ENCODE results near the gene PDE8B.

Gene PDE8B

DNA sequence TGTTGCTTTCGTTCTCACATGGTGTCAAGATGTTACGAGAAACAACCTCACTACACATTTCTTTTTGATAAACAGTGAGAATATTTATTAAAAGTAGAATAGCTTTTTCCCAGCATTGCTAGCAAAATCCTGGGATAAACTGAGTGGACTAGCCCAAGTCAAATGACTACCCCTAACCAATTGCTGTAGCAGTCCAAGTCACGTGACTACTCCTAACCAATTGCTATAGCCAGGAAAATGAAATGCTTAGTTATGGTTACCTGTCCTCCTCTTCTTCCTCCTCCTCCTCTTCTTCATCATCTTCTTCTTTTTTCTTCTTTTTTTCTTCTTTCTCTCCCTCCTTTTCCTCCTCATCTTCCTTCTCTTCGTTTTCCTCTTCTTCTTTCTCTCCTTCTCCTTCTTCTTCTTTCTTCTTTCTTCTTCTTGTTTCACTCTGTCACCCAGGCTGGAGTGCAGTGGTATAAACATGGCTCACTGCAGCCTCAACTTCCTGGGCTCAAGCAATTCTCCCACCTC is 85.4 kb downstream of the PDE8B start:
- no peaks in the 10 kb centered on the region for H3K27me3 ChIP-seq (replicated peaks; ENCODE audit: insufficient read depth, low read length)
- H4K20me1 ChIP-seq (ENCODE audit: insufficient read depth, low read length): no peaks in the 10 kb centered on the region
- H3K9ac ChIP-seq (ENCODE audit: low read length): no peak overlapping the region
- no peaks in the 10 kb centered on the region for H3K36me3 ChIP-seq (replicated peaks; ENCODE audit: insufficient read depth, low read length)
- no peaks in the 10 kb centered on the region for H3K9me2 ChIP-seq (replicated peaks; ENCODE audit: insufficient read depth, low read length)
- TF ChIP-seq EZH2 (optimal IDR thresholded peaks at IDR 0.05; ENCODE audit: low read depth, low read length) (no peak), EZH2phosphoT487 (IDR thresholded peaks at IDR 0.05; ENCODE audit: low read length) (no peak)
- TF ChIP-seq, protein P1, sequence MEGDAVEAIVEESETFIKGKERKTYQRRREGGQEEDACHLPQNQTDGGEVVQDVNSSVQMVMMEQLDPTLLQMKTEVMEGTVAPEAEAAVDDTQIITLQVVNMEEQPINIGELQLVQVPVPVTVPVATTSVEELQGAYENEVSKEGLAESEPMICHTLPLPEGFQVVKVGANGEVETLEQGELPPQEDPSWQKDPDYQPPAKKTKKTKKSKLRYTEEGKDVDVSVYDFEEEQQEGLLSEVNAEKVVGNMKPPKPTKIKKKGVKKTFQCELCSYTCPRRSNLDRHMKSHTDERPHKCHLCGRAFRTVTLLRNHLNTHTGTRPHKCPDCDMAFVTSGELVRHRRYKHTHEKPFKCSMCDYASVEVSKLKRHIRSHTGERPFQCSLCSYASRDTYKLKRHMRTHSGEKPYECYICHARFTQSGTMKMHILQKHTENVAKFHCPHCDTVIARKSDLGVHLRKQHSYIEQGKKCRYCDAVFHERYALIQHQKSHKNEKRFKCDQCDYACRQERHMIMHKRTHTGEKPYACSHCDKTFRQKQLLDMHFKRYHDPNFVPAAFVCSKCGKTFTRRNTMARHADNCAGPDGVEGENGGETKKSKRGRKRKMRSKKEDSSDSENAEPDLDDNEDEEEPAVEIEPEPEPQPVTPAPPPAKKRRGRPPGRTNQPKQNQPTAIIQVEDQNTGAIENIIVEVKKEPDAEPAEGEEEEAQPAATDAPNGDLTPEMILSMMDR (IDR thresholded peaks at IDR 0.05; ENCODE audit: low read length): no peak
- no peaks in the 10 kb centered on the region for H3K4me1 ChIP-seq (ENCODE audit: low read length)
- no peak overlapping the region for H3K27ac ChIP-seq (ENCODE audit: low read length)
- no peak overlapping the region for H2AFZ ChIP-seq (ENCODE audit: low read length)
- no peaks in the 10 kb centered on the region for H3K79me2 ChIP-seq (ENCODE audit: low read length)
- no peaks in the 10 kb centered on the region for H3F3A ChIP-seq (ENCODE audit: insufficient read depth, low read length)
- no peak for DNase-seq
- H3K4me2 ChIP-seq (ENCODE audit: low read depth, low read length): no peak overlapping the region
- no peak overlapping the region for H3K4me3 ChIP-seq (ENCODE audit: low read length)
- H3K9me3 ChIP-seq (replicated peaks; ENCODE audit: insufficient read depth, low read length): no peaks in the 10 kb centered on the region

DNA sequence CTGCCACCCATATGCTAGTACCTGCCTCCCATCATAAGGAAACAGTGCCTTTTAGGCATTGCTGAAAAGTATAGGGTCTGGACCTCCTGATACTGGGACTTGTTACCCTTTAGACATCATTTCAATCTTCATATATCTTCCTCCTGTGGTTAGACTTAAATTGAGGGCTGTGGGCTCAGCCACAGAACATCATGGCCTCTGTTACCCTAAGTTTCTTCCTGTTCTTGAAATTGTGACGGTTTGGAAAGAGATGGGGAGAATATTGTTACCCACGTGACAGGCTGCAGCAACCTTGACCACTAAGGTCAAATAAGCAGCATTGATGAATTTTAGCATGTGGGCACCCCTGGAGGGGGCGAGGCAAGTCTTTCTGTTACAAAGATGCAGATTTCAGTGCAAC is 87.7 kb downstream of the PDE8B start:
- no peaks in the 10 kb centered on the region for H3K9me2 ChIP-seq (replicated peaks; ENCODE audit: insufficient read depth, low read length)
- H4K20me1 ChIP-seq (ENCODE audit: insufficient read depth, low read length): no peaks in the 10 kb centered on the region
- H3K4me3 ChIP-seq (ENCODE audit: low read length): no peak overlapping the region
- H3K79me2 ChIP-seq (ENCODE audit: low read length): no peaks in the 10 kb centered on the region
- TF ChIP-seq, protein P1 (IDR thresholded peaks at IDR 0.05; ENCODE audit: low read length): no peak
- TF ChIP-seq EZH2phosphoT487 (IDR thresholded peaks at IDR 0.05; ENCODE audit: low read length) (no peak), EZH2 (optimal IDR thresholded peaks at IDR 0.05; ENCODE audit: low read depth, low read length) (no peak)
- H3K27ac ChIP-seq (ENCODE audit: low read length): no peak overlapping the region
- H3K4me1 ChIP-seq (ENCODE audit: low read length): no peaks in the 10 kb centered on the region
- H2AFZ ChIP-seq (ENCODE audit: low read length): no peak overlapping the region
- DNase-seq: no peak
- H3K4me2 ChIP-seq (ENCODE audit: low read depth, low read length): no peak overlapping the region
- no peaks in the 10 kb centered on the region for H3K36me3 ChIP-seq (replicated peaks; ENCODE audit: insufficient read depth, low read length)
- no peaks in the 10 kb centered on the region for H3K9me3 ChIP-seq (replicated peaks; ENCODE audit: insufficient read depth, low read length)
- H3F3A ChIP-seq (ENCODE audit: insufficient read depth, low read length): no peaks in the 10 kb centered on the region
- H3K27me3 ChIP-seq (replicated peaks; ENCODE audit: insufficient read depth, low read length): no peaks in the 10 kb centered on the region
- H3K9ac ChIP-seq (ENCODE audit: low read length): no peak overlapping the region

DNA sequence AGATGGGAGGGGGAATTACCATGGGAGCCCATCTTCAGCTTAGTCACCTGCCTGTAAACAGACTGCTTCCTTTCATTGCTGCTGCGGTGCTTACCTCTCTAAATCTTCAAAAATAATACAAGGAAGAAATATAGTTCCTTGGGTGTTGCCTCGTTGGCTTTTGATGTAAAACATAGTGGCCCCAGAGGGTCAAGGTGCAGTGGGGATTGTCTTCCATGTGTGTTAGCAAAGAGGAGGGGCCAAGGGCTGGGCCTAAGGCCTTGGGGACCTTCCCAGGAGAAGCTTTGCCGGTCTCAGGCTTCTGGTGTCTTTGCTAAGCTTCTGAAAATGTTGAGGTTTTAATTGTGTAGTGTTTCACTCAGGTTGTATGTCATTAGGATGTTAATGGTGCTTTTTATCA is 90.0 kb downstream of the PDE8B start:
- no peaks in the 10 kb centered on the region for H4K20me1 ChIP-seq (ENCODE audit: insufficient read depth, low read length)
- no peaks in the 10 kb centered on the region for H3K27me3 ChIP-seq (replicated peaks; ENCODE audit: insufficient read depth, low read length)
- H3K4me1 ChIP-seq (ENCODE audit: low read length): no peaks in the 10 kb centered on the region
- H3K27ac ChIP-seq (ENCODE audit: low read length): no peak overlapping the region
- H3K36me3 ChIP-seq (replicated peaks; ENCODE audit: insufficient read depth, low read length): no peaks in the 10 kb centered on the region
- H3K4me3 ChIP-seq (ENCODE audit: low read length): no peak overlapping the region
- no peaks in the 10 kb centered on the region for H3K79me2 ChIP-seq (ENCODE audit: low read length)
- DNase-seq: no peak
- H3K9me3 ChIP-seq (replicated peaks; ENCODE audit: insufficient read depth, low read length): no peaks in the 10 kb centered on the region
- no peaks in the 10 kb centered on the region for H3F3A ChIP-seq (ENCODE audit: insufficient read depth, low read length)
- no peak overlapping the region for H2AFZ ChIP-seq (ENCODE audit: low read length)
- TF ChIP-seq, protein P1 (IDR thresholded peaks at IDR 0.05; ENCODE audit: low read length): no peak
- TF ChIP-seq EZH2phosphoT487 (IDR thresholded peaks at IDR 0.05; ENCODE audit: low read length): no peak
- no peak for TF ChIP-seq EZH2 (optimal IDR thresholded peaks at IDR 0.05; ENCODE audit: low read depth, low read length)
- no peak overlapping the region for H3K4me2 ChIP-seq (ENCODE audit: low read depth, low read length)
- H3K9ac ChIP-seq (ENCODE audit: low read length): no peak overlapping the region
- H3K9me2 ChIP-seq (replicated peaks; ENCODE audit: insufficient read depth, low read length): no peaks in the 10 kb centered on the region

Data from MM.1S (cell line).